Measurements from ENCODE around the gene KIF1C. TPM values are rescaled to one million over a fixed set of nuclear protein-coding genes. Genes with fewer than 3 reads are reported as not detected.

Gene KIF1C
- total and polyA plus RNA-seq, 7 donors: 204 to 1,039 (median 624) TPM

- Histone ChIP-seq H3K27me3 (ENCODE audit: insufficient read depth in 3 of 3, low read length in 2 of 3) (peaks cover 0 to 2% (median 0%) of the 10 kb centered on the region in 3 donors), H3K9me3 (no peaks in the 10 kb centered on the region), H3K27ac (peak overlapping the region; percentile 95), H3K36me3 (ENCODE audit: insufficient read depth in 1 of 2, low read depth in 1 of 2) (peaks cover under 1 to 11% of the 10 kb centered on the region in 2 donors), H3K4me3 (peak overlapping the region; percentile 82), H3K4me1 (peaks cover 10% of the 10 kb centered on the region)
- no peak for TF ChIP-seq CTCF (IDR thresholded peaks at IDR 0.05)
- ATAC-seq (peak; percentile 11 to 34 (median 16)), DNase-seq (no peak)
- intact Hi-C loops (cut with DNase I): loop anchor here in 1 of 2 donors (5.0 kb wide), 2 partner anchors 35 to 140 kb away; partner anchors contain the start of gene ZNF232
- WGBS, 3 donors: 9 to 12% (median 10%) methylated on average over 14 of the region's 14 CpGs
These were observed 80.0 kb downstream of the KIF1C start for GRCh38 chr17:5077781-5078105.

Other genes with a start within 250 kb of the KIF1C start
- not detected for gene TM4SF5, start 226.1 kb upstream of the KIF1C start, total RNA-seq
- under 1 TPM in 1 of 3 donors, not detected in 2; 0.34 TPM for gene TM4SF5, start 226.1 kb upstream of the KIF1C start, polyA plus RNA-seq
- gene VMO1, start 211.6 kb upstream of the KIF1C start, total RNA-seq: under 1 TPM; 0.42 to 0.84 (median 0.64) TPM
- gene VMO1, start 211.6 kb upstream of the KIF1C start, polyA plus RNA-seq: 1 to 10 TPM in 2 of 3 donors, under 1 TPM in 1; 0.84 to 3.1 (median 1.8) TPM
- not detected for gene GLTPD2, start 209.0 kb upstream of the KIF1C start, total RNA-seq
- not detected for gene GLTPD2, start 209.0 kb upstream of the KIF1C start, polyA plus RNA-seq
- gene PSMB6, start 201.8 kb upstream of the KIF1C start, total RNA-seq: 100 to 1,000 TPM; 160 to 254 (median 234) TPM
- gene PSMB6, start 201.8 kb upstream of the KIF1C start, polyA plus RNA-seq: 100 to 1,000 TPM; 416 to 561 (median 427) TPM
- gene PLD2, start 190.8 kb upstream of the KIF1C start, total RNA-seq: 1 to 10 TPM; 3.7 to 7.5 (median 4.3) TPM
- 1 to 10 TPM; 2.4 to 4.2 (median 3.0) TPM for gene PLD2, start 190.8 kb upstream of the KIF1C start, polyA plus RNA-seq
- 10 to 100 TPM; 15.8 to 23.8 (median 20.8) TPM for gene MINK1, start 164.6 kb upstream of the KIF1C start, total RNA-seq
- 10 to 100 TPM in 2 of 3 donors, 1 to 10 TPM in 1; 8.9 to 19.2 (median 14.2) TPM for gene MINK1, start 164.6 kb upstream of the KIF1C start, polyA plus RNA-seq
- under 1 TPM in 2 of 4 donors, not detected in 2; 0.20 to 0.30 TPM for gene C17orf107, start 98.4 kb upstream of the KIF1C start, total RNA-seq
- gene C17orf107, start 98.4 kb upstream of the KIF1C start, polyA plus RNA-seq: under 1 TPM; 0.01 to 0.10 (median 0.03) TPM
- gene CHRNE, start 94.9 kb upstream of the KIF1C start, total RNA-seq: 1 to 10 TPM in 1 of 4 donors, under 1 TPM in 3; 0.19 to 1.1 (median 0.28) TPM
- under 1 TPM; 0.16 to 0.70 (median 0.56) TPM for gene CHRNE, start 94.9 kb upstream of the KIF1C start, polyA plus RNA-seq
- under 1 TPM in 1 of 4 donors, not detected in 3; 0.10 TPM for gene GP1BA, start 65.7 kb upstream of the KIF1C start, total RNA-seq
- gene GP1BA, start 65.7 kb upstream of the KIF1C start, polyA plus RNA-seq: under 1 TPM in 2 of 3 donors, not detected in 1; 0.04 to 0.05 TPM
- gene SLC25A11, start 57.9 kb upstream of the KIF1C start, total RNA-seq: 100 to 1,000 TPM in 3 of 4 donors, 10 to 100 TPM in 1; 97.1 to 225 (median 143) TPM
- gene SLC25A11, start 57.9 kb upstream of the KIF1C start, polyA plus RNA-seq: 100 to 1,000 TPM; 125 to 163 (median 128) TPM
- gene RNF167, start 57.7 kb upstream of the KIF1C start, total RNA-seq: 10 to 100 TPM; 85.1 to 96.3 (median 87.3) TPM
- 100 to 1,000 TPM in 1 of 3 donors, 10 to 100 TPM in 2; 85.7 to 151 (median 100.0) TPM for gene RNF167, start 57.7 kb upstream of the KIF1C start, polyA plus RNA-seq
- 100 to 1,000 TPM; 149 to 253 (median 205) TPM for gene PFN1, start 49.4 kb upstream of the KIF1C start, total RNA-seq
- gene PFN1, start 49.4 kb upstream of the KIF1C start, polyA plus RNA-seq: 1,000 to 10,000 TPM in 1 of 3 donors, 100 to 1,000 TPM in 2; 220 to 1,518 (median 312) TPM
- 1,000 to 10,000 TPM; 2,251 to 3,238 (median 2,533) TPM for gene ENO3, start 46.8 kb upstream of the KIF1C start, total RNA-seq
- gene ENO3, start 46.8 kb upstream of the KIF1C start, polyA plus RNA-seq: 1,000 to 10,000 TPM; 1,126 to 5,696 (median 4,322) TPM
- 100 to 1,000 TPM in 3 of 4 donors, 10 to 100 TPM in 1; 79.2 to 156 (median 111) TPM for gene SPAG7, start 30.1 kb upstream of the KIF1C start, total RNA-seq
- 100 to 1,000 TPM in 2 of 3 donors, 10 to 100 TPM in 1; 93.2 to 179 (median 170) TPM for gene SPAG7, start 30.1 kb upstream of the KIF1C start, polyA plus RNA-seq
- 10 to 100 TPM; 43.0 to 60.8 (median 51.0) TPM for gene CAMTA2, start 10.3 kb upstream of the KIF1C start, total RNA-seq
- 10 to 100 TPM; 30.3 to 50.2 (median 39.5) TPM for gene CAMTA2, start 10.3 kb upstream of the KIF1C start, polyA plus RNA-seq
- gene INCA1, start 428 bp upstream of the KIF1C start, total RNA-seq: 1 to 10 TPM; 2.9 to 4.9 (median 3.5) TPM
- gene INCA1, start 428 bp upstream of the KIF1C start, polyA plus RNA-seq: 1 to 10 TPM; 1.6 to 4.1 (median 4.0) TPM
- not detected for gene SLC52A1, start 37.5 kb downstream of the KIF1C start, total RNA-seq
- under 1 TPM in 2 of 3 donors, not detected in 1; 0.01 to 0.04 TPM for gene SLC52A1, start 37.5 kb downstream of the KIF1C start, polyA plus RNA-seq
- gene ZFP3, start 80.5 kb downstream of the KIF1C start, total RNA-seq: 10 to 100 TPM in 1 of 4 donors, 1 to 10 TPM in 3; 6.8 to 12.3 (median 8.0) TPM
- gene ZFP3, start 80.5 kb downstream of the KIF1C start, polyA plus RNA-seq: 10 to 100 TPM in 1 of 3 donors, 1 to 10 TPM in 2; 3.7 to 11.2 (median 3.9) TPM
- gene ZNF232, start 113.9 kb downstream of the KIF1C start, total RNA-seq: 10 to 100 TPM in 1 of 4 donors, 1 to 10 TPM in 3; 5.8 to 12.2 (median 7.4) TPM
- gene ZNF232, start 113.9 kb downstream of the KIF1C start, polyA plus RNA-seq: 10 to 100 TPM in 1 of 3 donors, 1 to 10 TPM in 2; 7.1 to 19.3 (median 8.0) TPM
- gene USP6, start 118.1 kb downstream of the KIF1C start, total RNA-seq: 1 to 10 TPM in 1 of 4 donors, under 1 TPM in 3; 0.40 to 3.2 (median 0.41) TPM
- under 1 TPM; 0.05 to 0.37 (median 0.25) TPM for gene USP6, start 118.1 kb downstream of the KIF1C start, polyA plus RNA-seq
- 1 to 10 TPM; 1.5 to 4.0 (median 3.1) TPM for gene ZNF594, start 193.9 kb downstream of the KIF1C start, total RNA-seq
- 1 to 10 TPM; 1.1 to 6.6 (median 1.2) TPM for gene ZNF594, start 193.9 kb downstream of the KIF1C start, polyA plus RNA-seq
- under 1 TPM; 0.37 to 0.74 (median 0.50) TPM for gene SCIMP, start 236.9 kb downstream of the KIF1C start, total RNA-seq
- gene SCIMP, start 236.9 kb downstream of the KIF1C start, polyA plus RNA-seq: under 1 TPM; 0.12 to 0.55 (median 0.27) TPM

All from psoas muscle (tissue), 8 donors.